Measurements from ENCODE around the gene LLGL2.

The LLGL2 gene

DNA sequence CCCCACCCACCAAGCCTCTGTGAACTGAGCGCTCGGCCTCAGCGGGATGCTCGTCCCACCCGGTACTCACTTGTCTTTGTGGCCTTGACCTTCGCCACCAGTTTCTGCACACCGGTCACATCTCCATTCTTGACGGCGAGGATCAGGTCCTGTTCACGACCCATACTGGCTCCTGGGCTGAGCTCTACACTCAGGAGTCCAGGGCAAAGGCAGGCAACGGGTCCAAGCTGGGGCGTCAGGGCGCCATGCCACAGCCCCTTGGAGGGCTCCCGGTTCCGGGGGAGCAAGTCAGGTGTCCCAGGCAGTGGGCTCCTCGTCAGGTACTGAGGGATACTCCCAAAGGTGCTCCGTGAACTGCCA is 11.9 kb upstream of the LLGL2 start:
- no peak for DNase-seq (ENCODE audit: low read depth)
- TF ChIP-seq, protein P1, sequence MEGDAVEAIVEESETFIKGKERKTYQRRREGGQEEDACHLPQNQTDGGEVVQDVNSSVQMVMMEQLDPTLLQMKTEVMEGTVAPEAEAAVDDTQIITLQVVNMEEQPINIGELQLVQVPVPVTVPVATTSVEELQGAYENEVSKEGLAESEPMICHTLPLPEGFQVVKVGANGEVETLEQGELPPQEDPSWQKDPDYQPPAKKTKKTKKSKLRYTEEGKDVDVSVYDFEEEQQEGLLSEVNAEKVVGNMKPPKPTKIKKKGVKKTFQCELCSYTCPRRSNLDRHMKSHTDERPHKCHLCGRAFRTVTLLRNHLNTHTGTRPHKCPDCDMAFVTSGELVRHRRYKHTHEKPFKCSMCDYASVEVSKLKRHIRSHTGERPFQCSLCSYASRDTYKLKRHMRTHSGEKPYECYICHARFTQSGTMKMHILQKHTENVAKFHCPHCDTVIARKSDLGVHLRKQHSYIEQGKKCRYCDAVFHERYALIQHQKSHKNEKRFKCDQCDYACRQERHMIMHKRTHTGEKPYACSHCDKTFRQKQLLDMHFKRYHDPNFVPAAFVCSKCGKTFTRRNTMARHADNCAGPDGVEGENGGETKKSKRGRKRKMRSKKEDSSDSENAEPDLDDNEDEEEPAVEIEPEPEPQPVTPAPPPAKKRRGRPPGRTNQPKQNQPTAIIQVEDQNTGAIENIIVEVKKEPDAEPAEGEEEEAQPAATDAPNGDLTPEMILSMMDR (IDR thresholded peaks at IDR 0.05; ENCODE audit: control insufficient read depth, extremely low read depth, insufficient read depth): no peak
- no peak overlapping the region for H3K4me3 ChIP-seq (ENCODE audit: low read depth, low read length)

DNA sequence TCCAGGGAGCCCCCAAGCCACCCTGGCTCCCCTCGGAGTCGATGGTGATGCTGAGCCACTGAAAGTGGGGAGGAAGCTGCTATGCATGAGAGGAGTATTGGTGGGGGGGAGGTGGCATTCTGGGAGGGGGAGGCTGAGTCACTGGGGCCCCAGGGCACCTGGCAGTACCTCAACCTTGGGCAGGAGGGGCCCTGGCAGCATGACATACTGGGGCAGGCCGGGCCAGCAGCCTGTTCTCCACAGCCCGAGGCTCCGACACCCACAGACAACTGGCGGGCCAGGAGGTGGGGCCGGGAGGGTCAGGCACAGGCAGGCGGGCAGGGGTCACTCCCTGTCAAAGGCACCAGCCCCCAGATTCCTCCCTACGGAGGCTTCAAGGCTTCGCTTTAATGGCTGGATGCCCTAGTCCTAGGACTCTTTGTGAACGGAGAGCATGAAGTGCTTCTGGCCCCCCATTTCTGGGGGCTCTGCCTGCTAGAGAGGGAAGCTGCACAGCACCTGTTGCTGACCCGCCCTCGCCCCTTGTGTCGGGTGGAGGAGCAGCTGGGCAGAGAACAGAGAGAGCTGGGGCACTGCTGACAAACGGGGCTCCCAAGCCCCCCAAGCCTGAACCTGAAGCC is 11.1 kb upstream of the LLGL2 start:
- H3K4me3 ChIP-seq (ENCODE audit: low read depth, low read length): peak overlapping the region; percentile 88
- no peak for DNase-seq (ENCODE audit: low read depth)
- TF ChIP-seq, protein P1 (IDR thresholded peaks at IDR 0.05; ENCODE audit: control insufficient read depth, extremely low read depth, insufficient read depth): no peak

DNA sequence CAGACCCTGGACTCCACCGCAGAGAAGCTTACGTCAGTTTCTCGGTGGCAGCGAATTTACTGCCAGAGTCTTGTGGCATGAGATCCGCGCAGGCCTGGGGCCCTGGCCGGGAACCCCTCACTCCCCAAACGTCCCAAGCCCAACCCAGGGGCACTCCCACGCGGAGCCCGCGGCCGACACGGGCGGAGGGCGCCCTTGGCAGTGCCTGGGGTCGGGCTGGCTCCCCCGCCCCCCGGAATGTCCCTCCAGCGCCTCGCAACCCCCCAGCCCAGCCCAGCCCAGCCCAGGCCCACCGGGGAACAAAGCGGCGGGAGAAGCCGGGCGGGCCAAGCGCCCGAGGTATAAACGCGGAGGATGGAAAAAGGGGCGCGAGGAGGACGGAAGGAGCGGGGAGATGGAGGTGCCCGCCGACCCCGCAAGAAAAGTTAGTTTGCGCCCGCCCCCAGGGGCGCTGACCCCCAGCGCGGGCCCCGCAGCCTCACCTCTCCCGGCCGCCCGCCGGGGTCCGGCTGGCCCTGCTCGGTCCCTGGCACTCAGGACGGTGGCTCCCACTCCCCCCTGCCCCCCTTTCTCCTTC is 10.5 kb upstream of the LLGL2 start:
- DNase-seq (ENCODE audit: low read depth): no peak

DNA sequence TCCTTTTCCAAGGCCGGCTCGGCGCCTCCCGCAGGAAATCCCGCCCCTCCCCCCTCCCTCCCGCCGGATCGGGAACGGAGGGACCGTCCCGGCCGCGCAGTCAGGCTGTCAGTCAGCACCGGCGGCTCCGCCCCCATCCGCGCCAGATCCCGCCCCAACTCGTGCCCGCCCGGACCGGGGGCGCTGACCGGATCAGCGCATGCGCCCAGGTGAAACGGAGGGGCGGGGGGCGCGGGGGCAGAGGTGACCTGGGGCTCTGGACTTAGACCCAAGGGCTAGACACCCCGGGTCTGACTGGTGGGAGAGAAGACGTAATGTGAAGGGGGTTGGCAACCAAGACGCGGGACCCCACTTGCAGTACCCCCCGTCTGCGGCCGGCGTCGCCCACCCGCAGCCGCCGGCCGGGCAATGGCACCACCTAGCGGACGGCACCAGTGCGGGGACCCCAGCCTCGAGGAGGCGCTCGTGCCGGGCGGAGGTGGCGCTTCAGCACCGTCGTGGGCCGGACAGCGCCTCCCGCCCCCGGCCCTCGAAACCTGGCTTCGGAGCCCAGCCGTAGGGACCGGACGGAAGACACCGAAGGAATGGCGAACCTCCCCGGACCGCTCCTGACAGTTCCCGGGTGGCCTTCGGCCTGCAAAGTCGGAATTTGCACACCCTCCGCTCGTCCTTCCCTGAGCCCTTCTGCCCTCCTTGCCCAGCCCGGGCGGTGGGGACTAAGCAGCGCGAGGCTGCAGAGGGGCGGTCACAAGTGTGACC is 9.8 kb upstream of the LLGL2 start, which contains the start of gene CASKIN2:
Gene CASKIN2 (minus strand): TSS at position 42 of the 759 bp plus-strand sequence. CDS start 1,733 bp downstream, outside the sequence.
- TF ChIP-seq, protein P1 (IDR thresholded peaks at IDR 0.05; ENCODE audit: control insufficient read depth, extremely low read depth, insufficient read depth): peak; percentile 100
- peak; percentile 62 for DNase-seq (ENCODE audit: low read depth)
- H3K4me3 ChIP-seq (ENCODE audit: low read depth, low read length): peak within 1 kb of the TSS; percentile 88

More for the DNA sequence above, 10.5 kb upstream of the LLGL2 start:
- TF ChIP-seq, protein P1 (IDR thresholded peaks at IDR 0.05; ENCODE audit: control insufficient read depth, extremely low read depth, insufficient read depth): no peak
- H3K4me3 ChIP-seq (ENCODE audit: low read depth, low read length): peak overlapping the region; percentile 88

DNA sequence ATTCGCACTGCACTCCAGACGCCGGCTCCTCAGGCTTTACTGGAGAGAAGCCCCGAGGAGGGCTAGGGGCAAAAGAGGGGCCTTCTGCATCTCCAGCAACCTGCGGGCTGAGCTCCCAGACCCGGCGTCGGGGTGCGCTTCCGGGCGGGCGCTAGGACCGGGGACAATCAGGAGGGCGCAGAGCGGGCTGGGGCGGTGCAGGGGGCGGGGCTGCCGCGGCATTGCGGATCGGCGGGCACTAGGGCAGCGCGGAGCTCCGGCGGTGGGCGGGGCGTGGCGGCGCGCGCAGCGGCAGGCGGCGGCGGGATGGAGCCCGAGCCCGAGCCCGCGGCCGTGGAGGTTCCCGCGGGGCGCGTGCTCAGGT is 9.3 kb upstream of the LLGL2 start, which contains the start of gene TSEN54:
Gene TSEN54 (plus strand): TSS at position 274 of the 364 bp plus-strand sequence. CDS start 33 bp downstream, at position 307.
- H3K4me3 ChIP-seq (ENCODE audit: low read depth, low read length): peak within 1 kb of the TSS; percentile 88
- TF ChIP-seq, protein P1 (IDR thresholded peaks at IDR 0.05; ENCODE audit: control insufficient read depth, extremely low read depth, insufficient read depth): peak; percentile 26; the same call in 1 of the 2 replicates
- peak; percentile 46 for DNase-seq (ENCODE audit: low read depth)

DNA sequence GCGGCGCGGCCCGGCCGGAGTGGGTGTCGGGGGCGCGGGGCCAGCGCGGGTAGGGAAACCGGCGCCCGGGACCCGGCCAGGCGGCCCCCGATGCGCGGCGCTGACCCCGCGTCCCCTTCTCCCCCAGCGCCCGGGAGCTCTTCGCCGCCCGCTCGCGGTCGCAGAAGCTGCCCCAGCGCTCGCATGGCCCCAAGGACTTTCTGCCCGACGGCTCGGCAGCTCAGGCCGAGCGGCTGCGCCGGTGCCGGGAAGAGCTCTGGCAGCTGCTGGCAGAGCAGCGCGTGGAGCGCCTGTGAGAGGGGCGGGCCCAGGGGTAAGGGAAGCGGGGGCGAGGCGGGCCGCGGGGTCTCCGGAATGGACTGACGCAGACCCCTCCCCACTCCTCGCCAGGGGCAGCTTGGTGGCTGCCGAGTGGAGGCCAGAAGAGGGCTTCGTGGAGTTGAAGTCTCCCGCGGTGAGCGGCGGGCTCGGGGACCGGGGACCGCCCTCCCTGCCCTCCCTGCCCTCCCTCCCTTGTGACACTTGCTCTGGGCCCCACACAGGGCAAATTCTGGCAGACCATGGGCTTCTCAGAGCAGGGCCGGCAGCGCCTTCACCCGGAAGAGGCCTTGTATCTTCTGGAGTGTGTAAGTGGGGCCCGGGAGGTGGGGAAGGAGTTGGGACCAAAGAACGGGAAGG is 8.7 kb upstream of the LLGL2 start:
- H3K4me3 ChIP-seq (ENCODE audit: low read depth, low read length): peak overlapping the region; percentile 88

More for the DNA sequence above, 8.7 kb upstream of the LLGL2 start:
- no peak for DNase-seq (ENCODE audit: low read depth)
- TF ChIP-seq, protein P1 (IDR thresholded peaks at IDR 0.05; ENCODE audit: control insufficient read depth, extremely low read depth, insufficient read depth): no peak

All from LNCaP clone FGC (cell line).